NCI-H128 (cell line): ENCODE measurements around the gene PER2.

Experiments used
- DNase-seq: peaks from one replicate; lab custom pipeline; 2025; ENCODE audit not compliant: unreplicated experiment; lab: John Stamatoyannopoulos, UW

The PER2 gene

GRCh38 chr2:238251331-238251730, 37.1 kb downstream of the PER2 start:
- no peak for DNase-seq

DNA sequence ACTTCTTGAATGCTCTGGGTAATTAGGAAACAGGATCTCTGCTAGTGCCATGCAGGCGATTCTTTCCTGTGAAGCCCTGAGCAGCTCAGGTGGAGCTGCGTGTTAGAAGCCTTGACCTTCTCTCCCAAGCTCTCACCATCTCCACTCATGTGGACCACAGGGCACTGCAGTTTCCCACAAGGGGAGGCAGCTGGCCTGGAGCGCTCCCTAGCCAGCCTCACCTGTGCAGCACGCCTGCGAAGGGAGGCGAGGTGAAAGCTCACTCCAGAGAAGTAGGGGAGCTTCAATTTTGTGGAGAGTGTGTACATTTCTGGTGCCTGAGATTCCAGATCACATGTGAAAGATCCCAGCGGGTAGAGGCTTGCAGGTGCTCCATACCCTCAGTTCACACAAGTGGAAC, 37.5 kb downstream of the PER2 start:
- no peak for DNase-seq

GRCh38 chr2:238247841-238248453, 40.5 kb downstream of the PER2 start:
- DNase-seq: no peak

DNA sequence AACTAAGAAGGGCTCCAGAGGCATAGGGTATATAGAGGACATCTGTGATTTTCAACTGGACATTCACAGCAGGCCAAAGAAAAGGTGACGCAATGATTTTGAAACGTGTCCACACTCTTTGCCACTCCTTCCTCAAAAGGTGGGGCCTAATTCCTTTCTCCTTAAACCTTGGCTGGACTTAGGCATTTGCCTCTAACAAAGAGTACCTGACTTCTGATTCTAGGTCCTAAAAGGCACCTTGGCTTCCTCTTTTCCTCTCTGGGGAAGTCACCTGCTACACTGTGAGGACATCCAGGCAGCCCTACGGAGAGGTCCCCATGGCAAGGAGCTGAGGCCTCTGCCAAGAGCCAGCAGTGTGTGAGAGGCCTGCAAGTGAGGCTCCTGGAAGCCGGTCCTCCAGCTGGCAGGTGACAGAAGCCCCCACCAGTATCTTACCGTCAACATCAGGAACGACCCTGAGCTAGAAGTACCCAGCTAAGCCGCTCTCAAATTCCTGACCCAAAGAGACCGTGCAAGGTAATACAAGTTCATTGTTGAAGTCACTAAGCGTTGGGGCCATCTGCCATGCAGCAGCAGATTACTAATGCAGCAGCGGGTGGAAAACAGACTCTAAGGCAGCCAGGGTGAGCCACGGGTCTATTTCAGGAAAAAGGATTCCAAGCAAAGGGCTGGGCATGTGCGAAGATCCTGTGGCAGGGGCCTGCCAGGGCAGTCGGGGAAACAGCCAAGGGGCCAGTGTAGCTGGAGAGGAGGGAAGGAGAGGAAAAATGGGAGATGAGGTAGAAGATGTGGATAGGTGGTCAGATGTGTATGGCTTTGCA, 41.2 kb downstream of the PER2 start:
- no peak for DNase-seq

GRCh38 chr2:238244151-238244550, 44.3 kb downstream of the PER2 start:
- DNase-seq: no peak

DNA sequence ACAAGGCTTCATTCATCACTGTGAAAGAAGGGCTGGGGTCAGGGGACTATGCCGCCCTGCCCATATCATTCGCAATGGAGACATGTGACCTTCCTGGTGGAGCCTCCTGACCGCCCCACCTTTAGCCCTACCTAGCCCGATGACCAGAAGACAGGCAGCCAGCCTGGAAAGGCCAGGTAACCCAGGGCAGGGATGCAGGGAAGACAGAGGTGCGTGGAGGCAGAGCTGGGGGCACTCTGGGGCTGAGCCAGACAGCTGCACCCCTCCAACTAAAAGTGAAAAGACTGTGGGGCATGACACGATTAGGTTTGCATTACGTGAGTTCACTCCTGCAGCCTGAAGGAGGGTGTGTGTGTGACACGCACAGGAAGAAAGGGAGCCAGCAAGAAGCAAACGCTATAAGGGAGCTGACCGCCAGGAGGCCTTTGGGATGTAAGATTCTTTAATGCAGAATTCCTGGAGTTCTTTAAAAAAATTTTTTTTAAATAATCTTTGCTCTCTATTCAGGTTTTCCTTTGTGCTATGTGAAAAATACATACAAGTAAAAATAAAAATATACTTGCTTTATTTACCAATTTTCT, 44.8 kb downstream of the PER2 start:
- no peak for DNase-seq

GRCh38 chr2:238242731-238243495, 45.5 kb downstream of the PER2 start:
- no peak for DNase-seq

DNA sequence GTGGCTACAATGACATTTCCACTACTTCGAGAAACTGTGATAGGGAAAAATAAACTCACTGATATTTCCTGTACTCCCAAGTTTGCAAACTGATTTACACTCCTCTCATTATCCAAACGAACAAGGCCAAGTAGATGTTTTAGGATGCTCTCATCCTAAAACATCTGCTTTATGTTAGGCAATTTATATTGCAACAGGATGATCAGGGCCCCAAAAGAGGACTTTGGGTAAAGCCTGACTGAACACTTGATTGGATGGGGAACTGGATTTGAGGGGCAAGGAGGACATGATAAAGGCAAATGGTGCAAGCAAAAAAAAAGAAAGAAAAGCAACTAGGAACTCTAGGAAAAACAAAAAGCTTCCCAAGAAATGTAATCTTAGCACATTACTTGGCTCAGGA, 46.4 kb downstream of the PER2 start:
- DNase-seq: no peak

DNA sequence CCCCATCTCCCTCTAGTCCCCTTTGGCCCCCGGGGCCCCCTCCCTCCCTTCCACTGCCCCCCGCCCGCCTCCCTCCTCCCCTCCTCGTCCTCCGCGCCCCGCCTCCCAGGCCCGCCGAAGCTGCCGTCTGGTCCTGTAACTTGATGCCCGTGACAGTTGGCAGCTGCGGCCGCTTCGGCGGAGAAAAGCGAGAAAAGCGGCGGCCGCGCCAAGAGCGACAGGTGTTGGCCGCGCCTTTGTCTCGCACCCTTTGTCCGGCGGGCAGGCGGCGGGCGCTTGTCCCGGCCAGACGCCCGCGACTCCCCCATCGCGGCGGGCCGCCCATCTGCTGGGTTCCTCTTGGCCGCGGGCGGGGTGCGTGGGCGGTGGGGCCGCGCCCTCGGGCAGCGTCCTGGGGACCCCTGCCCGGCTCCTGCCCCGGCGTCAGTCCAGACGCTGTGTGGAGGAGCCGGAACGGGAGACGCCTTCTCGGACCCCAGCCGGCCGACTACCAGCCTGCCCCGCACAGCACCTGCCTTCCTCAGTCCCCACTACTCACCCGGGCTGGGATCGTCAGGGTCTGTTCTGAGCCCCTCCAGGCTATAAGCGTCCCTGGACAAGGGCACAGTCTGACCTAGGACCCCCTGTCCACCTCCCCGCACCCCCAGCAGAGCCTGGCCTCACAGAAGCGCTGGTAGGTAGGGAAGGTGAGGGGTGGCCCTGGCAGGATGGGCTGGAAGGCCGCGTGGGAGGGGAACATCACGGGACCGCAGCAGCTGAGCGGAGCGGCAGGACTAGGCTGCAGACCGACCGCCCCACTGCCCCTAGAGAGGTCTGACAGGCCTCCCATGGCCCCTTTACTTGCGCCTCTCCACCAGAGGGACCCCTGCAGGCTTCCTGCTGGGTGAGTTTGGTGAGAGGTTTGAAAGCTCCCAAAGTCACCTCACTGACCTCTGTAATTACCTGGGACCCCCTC, 47.4 kb downstream of the PER2 start:
- DNase-seq: peak; percentile 58

- DNase-seq: peak; percentile 68
Measured at GRCh38 chr2:238239863-238240756, 48.3 kb downstream of the PER2 start, which contains the start of gene HES6. HES6 (minus strand) TSS chr2:238240038; CDS start chr2:238239905, 133 bp downstream.

GRCh38 chr2:238239543-238239862, 48.9 kb downstream of the PER2 start:
- DNase-seq: no peak

DNA sequence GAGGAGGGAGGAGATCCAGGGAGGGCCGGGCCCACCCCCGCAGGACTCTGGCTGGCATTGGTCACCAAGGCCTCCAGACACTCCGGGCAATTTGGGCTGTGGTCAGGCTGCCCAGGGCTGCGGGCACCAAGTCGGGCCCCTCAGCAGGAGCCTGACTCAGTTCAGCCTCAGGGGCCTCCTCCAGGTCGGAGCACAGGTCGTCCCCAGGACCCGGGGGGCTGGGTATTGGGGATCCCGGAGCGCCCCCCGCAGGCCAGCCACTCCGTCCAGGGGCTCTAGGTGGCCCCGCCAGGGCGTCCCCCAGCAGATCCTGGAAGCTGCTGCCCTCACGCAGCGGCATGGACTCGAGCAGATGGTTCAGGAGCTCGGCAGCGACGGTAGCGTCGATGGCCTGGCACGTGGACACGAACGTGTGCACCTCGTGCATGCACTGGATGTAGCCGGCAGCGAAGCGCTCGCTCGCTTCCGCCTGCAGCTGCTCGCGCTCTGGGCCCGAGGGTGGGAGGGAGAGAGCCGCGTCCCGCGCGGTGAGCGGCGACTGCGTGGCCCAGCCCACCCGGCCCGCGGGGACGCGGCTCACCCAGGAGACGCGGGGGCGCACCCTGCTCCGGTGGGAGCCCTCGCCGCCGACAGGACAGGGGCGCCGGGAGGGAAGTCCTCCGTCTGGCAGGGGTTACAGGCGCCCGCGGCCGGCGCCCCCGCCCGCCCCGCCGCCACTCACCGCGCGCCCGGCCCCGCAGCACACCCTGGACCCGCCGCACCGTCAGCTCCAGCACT, 49.5 kb downstream of the PER2 start:
- DNase-seq: no peak

- no peak for DNase-seq
Measured at GRCh38 chr2:238238311-238238765, 50.1 kb downstream of the PER2 start.

- no peak for DNase-seq
Measured at GRCh38 chr2:238237431-238238135, 50.8 kb downstream of the PER2 start.

GRCh38 chr2:238236571-238236970, 51.8 kb downstream of the PER2 start:
- DNase-seq: no peak

DNA sequence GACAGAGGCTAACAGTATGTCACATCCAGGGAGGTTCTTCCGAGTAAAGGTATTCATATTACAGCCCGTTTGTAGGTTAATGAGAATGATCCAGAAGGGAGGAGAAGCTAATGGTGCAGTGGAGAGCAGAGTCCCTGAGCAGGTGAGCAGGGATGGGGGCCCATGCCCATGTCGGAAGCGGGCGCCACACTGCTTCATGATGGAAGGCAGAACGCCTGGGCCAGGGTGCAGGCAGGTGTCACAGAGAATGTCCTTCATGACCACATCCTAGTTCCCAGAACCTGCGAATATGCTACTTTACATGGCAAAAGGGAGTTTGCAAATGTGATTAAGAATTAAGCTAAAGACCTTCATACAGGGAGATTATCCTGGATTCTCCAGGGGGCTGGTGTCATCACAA, 52.6 kb downstream of the PER2 start:
- DNase-seq: no peak

DNA sequence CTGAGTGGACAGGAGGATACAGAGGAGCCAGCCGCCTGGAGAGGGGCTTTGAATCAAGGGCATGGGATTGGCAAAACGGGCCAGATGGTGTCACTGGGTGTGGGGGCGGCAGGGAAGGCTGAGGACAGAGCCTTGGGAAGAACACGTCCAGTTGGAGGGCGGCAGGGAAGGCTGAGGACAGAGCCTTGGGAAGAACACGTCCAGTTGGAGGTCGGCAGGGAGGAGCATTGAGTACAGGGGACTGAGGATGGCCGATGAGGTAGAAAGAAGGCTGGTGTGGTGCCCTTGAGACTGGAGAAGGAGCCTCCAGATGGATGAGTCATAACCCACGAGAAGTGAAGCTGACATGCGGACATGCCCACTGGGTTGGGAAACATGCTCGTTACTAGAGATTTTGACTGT, 53.1 kb downstream of the PER2 start:
- no peak for DNase-seq

- no peak for DNase-seq
Measured at GRCh38 chr2:238233625-238234024, 54.8 kb downstream of the PER2 start.
